Non-pigmented ciliary epithelial cell (primary cell): ENCODE measurements around the gene TCF7L2.
"Not testable (repeated sequence)": the region's sequence is repeated elsewhere in the genome, so short reads cannot be mapped to it uniquely, and the experiment has no call there.

Experiments
- DNase-seq: peaks from one replicate; pipeline ENCODE4 v3.0.0-alpha.2; 2010; ENCODE audit warnings: low read depth

Gene TCF7L2

DNA sequence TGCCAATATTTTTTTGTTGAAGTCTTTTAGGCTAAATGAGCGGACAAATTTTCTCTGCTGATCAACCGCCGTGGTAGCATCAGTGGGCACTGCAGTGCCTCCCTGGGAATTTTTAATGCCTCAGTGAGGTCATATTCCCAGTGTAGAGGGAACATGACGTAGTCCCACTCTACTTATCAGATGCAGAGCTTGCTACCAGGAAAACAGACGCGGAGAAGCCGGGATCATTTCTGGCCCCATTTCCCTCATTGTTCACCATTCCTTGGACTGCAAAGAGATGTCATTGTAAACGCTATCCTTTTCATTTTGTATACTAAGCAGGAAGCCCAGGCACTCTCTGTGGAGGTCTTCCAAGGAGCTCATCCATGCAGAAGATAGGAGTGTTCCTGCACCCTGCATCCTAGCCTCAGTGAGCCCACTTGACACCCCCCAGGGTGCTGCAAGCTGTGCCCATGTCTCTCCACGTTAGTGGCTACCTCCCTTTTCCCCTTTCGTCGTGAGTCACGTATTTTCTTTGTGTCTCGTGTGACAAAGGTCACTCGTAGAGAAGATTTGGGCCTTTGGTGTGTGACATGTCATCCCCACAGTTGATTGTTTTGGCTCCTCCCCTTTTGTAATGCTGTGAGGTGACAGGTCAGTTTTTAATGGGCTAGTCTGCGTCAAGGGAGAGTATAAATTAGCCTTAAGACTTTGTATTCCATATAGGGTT is 145.5 kb downstream of the TCF7L2 start:
- DNase-seq: no peak

- DNase-seq: no peak
Observed at GRCh38 chr10:113096128-113096996, 146.3 kb downstream of the TCF7L2 start.

DNA sequence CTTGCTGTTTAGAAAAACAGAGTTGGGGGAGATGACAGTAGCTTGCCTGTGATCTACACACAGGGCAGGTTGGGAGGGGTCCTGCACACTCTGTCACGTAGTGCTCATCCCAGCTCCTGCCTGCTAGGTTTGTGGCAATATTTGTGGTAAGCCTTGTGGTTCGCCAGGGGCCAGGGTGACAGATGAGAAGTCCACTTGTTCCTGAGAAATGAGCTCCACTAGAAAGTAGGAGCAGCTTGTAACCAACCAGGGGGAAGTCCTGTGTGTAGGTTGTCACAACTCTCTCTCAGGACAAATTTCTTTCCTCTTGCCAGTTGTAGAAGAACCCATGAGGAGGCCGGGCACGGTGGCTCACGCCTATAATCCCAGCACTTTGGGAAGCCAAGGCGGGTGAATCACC is 147.0 kb downstream of the TCF7L2 start:
- no peak for DNase-seq

GRCh38 chr10:113099431-113100183 is 149.6 kb downstream of the TCF7L2 start:
- no peak for DNase-seq

DNA sequence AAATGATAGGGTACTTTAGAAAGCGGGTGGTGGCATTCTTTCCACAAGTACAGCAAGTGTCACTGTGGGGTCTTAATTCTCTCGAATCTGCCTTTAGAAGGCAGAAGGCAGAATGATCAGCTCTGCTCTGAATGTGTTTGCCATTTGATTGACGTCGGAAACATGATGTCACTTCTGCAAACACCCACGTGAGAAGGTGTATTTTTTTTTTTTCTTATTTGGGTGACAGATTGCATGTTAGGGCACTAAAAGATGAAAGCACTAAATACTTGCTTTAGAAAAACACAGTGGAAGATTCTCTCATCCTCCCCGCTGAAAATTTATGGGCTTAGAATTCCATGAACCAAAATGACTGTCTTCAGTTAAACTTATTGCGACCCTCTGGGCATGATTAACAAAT is 150.2 kb downstream of the TCF7L2 start:
- DNase-seq: no peak

DNA sequence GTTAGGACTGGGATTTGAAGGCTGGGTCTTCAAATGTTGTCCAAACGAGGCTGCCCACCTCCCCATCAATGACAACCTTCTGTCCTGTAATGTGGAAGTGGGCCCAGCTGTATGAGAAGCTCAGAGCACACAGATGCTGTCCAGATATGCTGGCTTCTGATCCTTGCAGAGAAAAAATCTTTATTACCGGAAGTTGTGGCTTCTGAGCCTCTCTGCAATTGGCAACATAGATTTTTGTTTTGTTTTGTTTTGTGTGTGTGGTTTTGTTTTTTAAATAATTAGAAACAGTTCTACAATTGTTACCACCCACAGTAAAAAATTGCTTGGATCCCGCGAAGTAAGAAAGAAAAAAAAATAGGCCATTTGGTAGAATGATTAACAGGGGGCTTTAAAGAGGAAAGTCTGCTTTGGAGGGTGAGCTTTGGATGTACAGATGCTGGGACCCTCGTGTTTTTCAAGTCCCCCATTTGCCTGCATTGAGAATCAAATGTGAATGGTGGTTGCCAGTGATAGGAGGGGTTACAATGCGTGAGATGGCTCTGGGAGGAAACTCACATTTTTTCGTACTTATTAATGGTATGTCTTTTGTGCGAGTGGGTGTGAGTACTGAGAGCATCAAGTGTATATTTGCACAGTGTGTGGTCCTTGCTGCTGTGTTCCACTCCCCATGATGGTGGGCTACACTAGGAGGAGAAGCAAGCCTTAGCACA is 153.2 kb downstream of the TCF7L2 start:
- no peak for DNase-seq

GRCh38 chr10:113104047-113104446 is 154.0 kb downstream of the TCF7L2 start:
- DNase-seq: no peak

GRCh38 chr10:113108194-113108835 is 158.3 kb downstream of the TCF7L2 start:
- no peak for DNase-seq

- no peak for DNase-seq
Observed at GRCh38 chr10:113108948-113109347, 158.9 kb downstream of the TCF7L2 start.

- DNase-seq: not testable (repeated sequence)
Observed at GRCh38 chr10:113109482-113109881, 159.4 kb downstream of the TCF7L2 start.

DNA sequence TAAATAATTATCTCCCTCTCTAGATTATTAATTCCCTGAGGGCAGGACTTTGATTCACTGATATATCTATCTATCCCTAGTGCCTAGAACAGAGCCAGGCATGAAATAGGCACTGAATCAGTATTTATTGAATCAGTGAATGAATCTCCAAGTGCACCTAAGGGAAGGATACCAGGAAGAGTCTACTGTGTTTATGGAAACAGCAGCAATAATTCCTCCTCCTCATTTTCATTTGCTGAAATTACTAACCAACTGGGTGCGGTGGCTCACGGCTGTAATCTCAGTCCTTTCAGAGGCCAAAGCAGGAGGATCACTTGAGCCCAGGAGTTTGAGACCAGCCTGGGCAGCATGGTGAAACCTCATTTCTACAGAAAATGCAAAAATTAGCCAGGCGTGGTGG is 161.2 kb downstream of the TCF7L2 start:
- DNase-seq: no peak

DNA sequence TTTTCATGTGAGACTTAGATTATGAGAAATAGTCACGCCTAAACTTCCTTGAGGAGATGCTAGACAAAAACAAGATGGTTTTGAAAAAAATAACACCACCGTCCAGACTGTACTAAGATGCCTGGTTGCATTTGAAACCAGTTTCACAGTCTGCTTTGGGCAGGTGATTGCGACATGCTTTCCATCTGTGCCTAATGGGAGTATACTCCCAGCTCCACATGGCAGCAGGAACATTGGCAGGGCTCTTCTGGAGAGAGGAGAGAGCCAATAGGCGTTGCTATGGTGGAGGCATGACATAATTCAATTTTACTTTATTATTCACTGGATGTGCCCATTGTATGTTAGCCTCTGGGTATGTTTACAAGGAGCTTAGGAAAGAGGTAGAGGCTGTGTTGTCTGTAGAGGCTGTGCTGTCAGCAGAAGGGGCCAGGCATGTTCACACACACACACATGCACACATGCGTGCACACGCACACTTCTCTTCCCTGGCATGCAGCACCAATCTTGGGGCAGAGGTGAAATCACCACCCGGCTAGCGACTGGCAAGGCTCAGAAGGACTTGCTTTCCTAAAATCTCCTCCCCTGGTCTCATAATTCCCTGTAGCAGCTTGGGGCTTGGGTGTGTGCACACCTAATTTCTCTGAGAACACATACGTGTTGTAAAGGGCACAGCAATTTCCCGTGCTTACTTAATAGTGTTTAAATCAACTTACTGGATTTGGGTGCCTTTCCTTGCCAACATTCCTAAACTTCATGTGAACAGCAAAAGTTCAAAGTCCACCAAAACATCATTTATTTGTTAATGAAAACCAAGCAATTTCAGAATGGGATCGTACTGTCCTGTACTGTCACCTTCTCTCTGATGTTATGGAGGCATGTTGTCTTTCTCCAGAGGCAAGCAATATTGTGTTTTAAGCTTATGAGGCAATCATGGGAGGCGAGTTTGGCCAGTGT is 162.1 kb downstream of the TCF7L2 start:
- no peak for DNase-seq

GRCh38 chr10:113113241-113113640 is 163.2 kb downstream of the TCF7L2 start:
- DNase-seq: no peak

GRCh38 chr10:113113918-113114317 is 163.9 kb downstream of the TCF7L2 start:
- no peak for DNase-seq

DNA sequence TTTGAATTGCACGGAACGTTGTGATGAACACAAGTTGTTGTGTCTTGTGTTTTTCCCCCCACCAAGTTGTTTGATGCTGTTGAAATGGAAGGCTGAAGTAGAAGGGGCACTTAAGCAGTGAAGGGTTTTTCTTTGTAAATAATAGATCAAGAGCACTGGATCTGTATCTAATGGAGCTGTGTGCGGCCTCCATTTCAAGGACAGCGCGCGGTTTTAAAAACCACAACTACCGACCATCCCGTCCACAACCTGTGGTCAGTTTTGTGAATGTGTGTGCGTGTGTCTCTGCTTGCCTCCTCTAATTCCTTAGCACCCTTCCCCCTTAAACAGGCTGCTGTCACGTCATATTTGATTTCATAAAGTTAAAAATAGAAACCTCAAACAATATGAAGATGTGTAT is 165.5 kb downstream of the TCF7L2 start:
- no peak for DNase-seq

DNA sequence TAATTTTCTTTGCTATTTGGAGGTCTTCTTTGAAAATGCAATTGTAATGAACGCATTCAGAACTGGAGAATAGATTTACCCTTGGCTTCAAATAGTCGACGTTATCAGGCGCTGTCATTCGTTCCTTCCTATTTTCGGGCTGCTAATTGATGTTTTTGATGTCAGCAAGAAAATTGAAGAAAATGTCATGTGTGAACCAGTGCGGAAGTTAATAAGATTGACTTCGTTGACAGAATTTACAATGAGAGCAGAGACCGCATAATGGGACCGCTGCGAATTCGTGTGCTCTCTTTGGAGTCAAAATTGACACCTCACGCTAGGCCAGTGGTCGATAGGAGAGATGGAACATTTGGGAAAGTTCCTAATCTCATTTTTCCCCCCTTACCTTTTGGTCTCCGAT is 168.8 kb downstream of the TCF7L2 start:
- DNase-seq: no peak

- DNase-seq: no peak
Observed at GRCh38 chr10:113119801-113120200, 169.8 kb downstream of the TCF7L2 start.

- DNase-seq: no peak
Observed at GRCh38 chr10:113121153-113121552, 171.1 kb downstream of the TCF7L2 start.

- no peak for DNase-seq
Observed at GRCh38 chr10:113122947-113123346, 172.9 kb downstream of the TCF7L2 start.

DNA sequence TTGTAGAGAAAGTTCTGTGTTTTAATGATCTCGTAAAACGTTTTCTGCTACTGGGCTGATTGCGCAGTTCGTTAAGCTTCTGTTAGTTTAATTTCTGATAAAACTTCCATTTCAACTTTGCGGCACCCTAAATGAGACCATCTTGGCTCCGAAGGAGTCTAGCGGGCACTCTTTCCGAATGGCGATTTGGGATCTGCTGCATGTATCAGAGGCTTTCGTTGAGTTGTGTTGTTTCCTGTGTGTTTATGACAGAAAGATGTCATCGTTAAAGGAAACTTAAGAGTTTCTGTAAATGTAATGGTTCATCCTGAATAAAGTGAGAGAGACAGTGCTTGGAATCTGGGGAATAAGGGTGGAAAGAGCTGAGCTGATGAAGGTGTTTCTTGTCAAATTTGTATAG is 174.7 kb downstream of the TCF7L2 start:
- no peak for DNase-seq
